IMR-90 (cell line): Measurements from ENCODE around the gene GRID1. TPM values are rescaled to one million over a fixed set of nuclear protein-coding genes. Genes with fewer than 3 reads are reported as not detected.

Experiments
- ATAC-seq: fragments of 200-7000 bp; cut with Tn5 transposase; 2 replicates; pipeline ENCODE4 v1.9.1; 2020; ENCODE audit warnings: low read depth, mild to moderate bottlenecking, moderate library complexity
- BruUV-seq: library from RNA; stranded (reverse); fragments of 400-500 nt; replicated peaks from 2 replicates; lab custom pipeline; 2021; lab: Mats Ljungman, UMichigan
- CTCF ChIA-PET: fragments of 300-600 bp; formaldehyde crosslinking; extraction: SDS; loops from one replicate; lab custom pipeline; 2021; ENCODE audit warnings: antibody characterized with exemption; lab: Yijun Ruan, JAX
- POLR2A ChIA-PET: fragments of 300-600 bp; sonication (Branson Sonifier 250); formaldehyde crosslinking; loops from one replicate; lab custom pipeline; 2022; ENCODE audit warnings: antibody characterized with exemption; ENCODE audit not compliant: unreplicated experiment; lab: Charles Lee
- DNase-seq: peaks from one replicate; pipeline ENCODE4 v3.0.0; 2013
- H2AFZ ChIP-seq: replicated peaks from 2 replicates; pipeline ENCODE3; 2013; ENCODE audit warnings: low read length, mild to moderate bottlenecking; ENCODE audit not compliant: poor library complexity
- H2AK5ac ChIP-seq: 2 replicates; pipeline ENCODE4 v1.6.1; 2013; ENCODE audit warnings: low read depth, low read length, inconsistent platforms
- H2AK9ac ChIP-seq: replicated peaks from 2 replicates; pipeline ENCODE3; 2013; ENCODE audit warnings: mild to moderate bottlenecking, low read depth, low read length, moderate library complexity; ENCODE audit not compliant: poor library complexity
- H2BK120ac ChIP-seq: 2 replicates; pipeline ENCODE4 v1.6.1; 2013; ENCODE audit warnings: low read depth, low read length, inconsistent platforms
- H2BK15ac ChIP-seq: 3 replicates; pipeline ENCODE4 v1.6.1; 2013; ENCODE audit warnings: low read depth, low read length, inconsistent platforms
- H2BK20ac ChIP-seq: 2 replicates; pipeline ENCODE4 v1.6.1; 2013; ENCODE audit warnings: low read depth, mild to moderate bottlenecking, inconsistent platforms, low read length, moderate library complexity
- H2BK5ac ChIP-seq: 2 replicates; pipeline ENCODE4 v1.6.1; 2013; ENCODE audit warnings: mild to moderate bottlenecking, low read depth, low read length, inconsistent platforms; ENCODE audit not compliant: poor library complexity, severe bottlenecking
- H3K14ac ChIP-seq: replicated peaks from 2 replicates; pipeline ENCODE4 v1.6.1; 2013; ENCODE audit warnings: low read depth, low read length, inconsistent platforms
- H3K18ac ChIP-seq: 2 replicates; pipeline ENCODE4 v1.6.1; 2013; ENCODE audit warnings: low read depth, low read length, control low read depth
- H3K23ac ChIP-seq: 2 replicates; pipeline ENCODE4 v1.6.1; 2013; ENCODE audit warnings: low read depth, low read length, inconsistent platforms
- H3K27ac ChIP-seq: 2 replicates; pipeline ENCODE4 v1.5.1; 2013; ENCODE audit warnings: mild to moderate bottlenecking, control low read depth, low read length; ENCODE audit not compliant: insufficient read depth
- H3K27me3 ChIP-seq: 2 replicates; pipeline ENCODE4 v1.6.1; 2013; ENCODE audit warnings: low read length; ENCODE audit not compliant: control insufficient read depth, insufficient read depth
- H3K36me3 ChIP-seq: 2 replicates; pipeline ENCODE4 v1.6.1; 2013; ENCODE audit warnings: low read length, mixed read lengths; ENCODE audit not compliant: control insufficient read depth, insufficient read depth
- H3K4ac ChIP-seq: 2 replicates; pipeline ENCODE4 v1.6.1; 2013; ENCODE audit warnings: low read depth, low read length, inconsistent platforms
- H3K4me1 ChIP-seq: 2 replicates; pipeline ENCODE4 v1.6.1; 2013; ENCODE audit warnings: low read length, mixed read lengths; ENCODE audit not compliant: control insufficient read depth, insufficient read depth
- H3K4me2 ChIP-seq: 2 replicates; pipeline ENCODE4 v1.6.1; 2013; ENCODE audit warnings: low read depth, mild to moderate bottlenecking, control low read depth, low read length, moderate library complexity
- H3K4me3 ChIP-seq: 2 replicates; pipeline ENCODE4 v1.5.1; 2013; ENCODE audit warnings: low read depth, mild to moderate bottlenecking, control low read depth, low read length, moderate library complexity; ENCODE audit not compliant: insufficient read depth
- H3K56ac ChIP-seq: 2 replicates; pipeline ENCODE4 v1.6.1; 2013; ENCODE audit warnings: low read length, inconsistent platforms; ENCODE audit not compliant: insufficient read depth; ENCODE audit errors: extremely low read depth
- H3K79me1 ChIP-seq, 2 experiments: 2 replicates each; pipeline ENCODE4 v1.6.1; 2013; ENCODE audit warnings: low read length in 2 of 2, inconsistent platforms in 1 of 2, low read depth in 1 of 2
- H3K9ac ChIP-seq: 2 replicates; pipeline ENCODE4 v1.6.1; 2013; ENCODE audit warnings: low read depth, low read length, control low read depth
- H3K9me1 ChIP-seq: 2 replicates; pipeline ENCODE4 v1.6.1; 2013; ENCODE audit warnings: low read length, inconsistent platforms; ENCODE audit not compliant: insufficient read depth
- H3K9me3 ChIP-seq: 2 replicates; pipeline ENCODE4 v1.6.1; 2013; ENCODE audit warnings: low read length; ENCODE audit not compliant: control insufficient read depth, insufficient read depth
- H4K20me1 ChIP-seq: 2 replicates; pipeline ENCODE4 v1.6.1; 2013; ENCODE audit warnings: low read length, inconsistent platforms; ENCODE audit not compliant: insufficient read depth
- H4K5ac ChIP-seq: 2 replicates; pipeline ENCODE4 v1.6.1; 2013; ENCODE audit warnings: mild to moderate bottlenecking, low read depth, low read length, control low read depth
- H4K8ac ChIP-seq, 2 experiments: 2 replicates each; pipeline ENCODE4 v1.6.1; 2013; ENCODE audit warnings: low read depth in 2 of 2, low read length in 2 of 2, control low read depth in 1 of 2, inconsistent platforms in 1 of 2
- H4K91ac ChIP-seq: 2 replicates; pipeline ENCODE4 v1.6.1; 2013; ENCODE audit warnings: low read depth, low read length, inconsistent platforms; ENCODE audit not compliant: insufficient read depth
- BHLHE40 ChIP-seq: fragments of 150-350 bp; IDR thresholded peaks from 2 replicates; pipeline ENCODE4 v1.6.1; 2016; ENCODE audit warnings: mild to moderate bottlenecking, low read depth, low read length
- CHD1 ChIP-seq: IDR thresholded peaks from 2 replicates; pipeline ENCODE4 v1.6.1; 2012; ENCODE audit warnings: low read depth, low read length, improper control_type of control experiment
- FOS ChIP-seq: fragments of 150-350 bp; IDR thresholded peaks from 2 replicates; pipeline ENCODE4 v1.6.1; 2016; ENCODE audit warnings: low read depth, low read length
- MAFK ChIP-seq: IDR thresholded peaks from 2 replicates; pipeline ENCODE4 v1.6.1; 2012; ENCODE audit warnings: low read depth, low read length, improper control_type of control experiment
- NFE2L2 ChIP-seq: fragments of 150-350 bp; IDR thresholded peaks from 2 replicates; pipeline ENCODE4 v1.6.1; 2016; ENCODE audit warnings: low read depth, mild to moderate bottlenecking, low read length
- RAD21 ChIP-seq: IDR thresholded peaks from 2 replicates; pipeline ENCODE4 v1.6.1; 2012; ENCODE audit warnings: low read length, improper control_type of control experiment
- RFX5 ChIP-seq: IDR thresholded peaks from 2 replicates; pipeline ENCODE4 v1.8.0; 2012; ENCODE audit warnings: low read depth, mild to moderate bottlenecking, low read length, moderate library complexity
- USF2 ChIP-seq: fragments of 150-350 bp; IDR thresholded peaks from 2 replicates; pipeline ENCODE4 v1.6.1; 2017; ENCODE audit warnings: mild to moderate bottlenecking, antibody characterized with exemption, low read length, low read depth
- WGBS, 2 experiments: methylation state at CpG; one replicate each; pipeline versions ENCODE4 v1.1.5 to v1.1.7; 2013; ENCODE audit warnings: missing lambda C conversion rate in 2 of 2; ENCODE audit not compliant: insufficient read length in 1 of 2; ENCODE audit errors: extremely low coverage in 2 of 2; 5-methylcytosine and 5-hydroxymethylcytosine counted together
- dilution Hi-C: fragments of 300-500 bp; cut with HindIII; formaldehyde crosslinking; loops from one replicate; pipeline ENCODE4 v1.14.3; 2018; ENCODE audit warnings: low sequenced_read_pairs; ENCODE audit not compliant: unreplicated experiment
- in situ Hi-C: fragments of 300-500 bp; cut with MboI; formaldehyde crosslinking; loops from 3 replicates; pipeline ENCODE4 v1.14.3; 2019; ENCODE audit warnings: low sequenced_read_pairs, inconsistent platforms, mixed read lengths
- intact Hi-C: fragments of 100-400 bp; cut with micrococcal nuclease; formaldehyde crosslinking; loops from 2 replicates; pipeline ENCODE4 v1.10.0; 2022
- polyA plus RNA-seq, 3 experiments: library from polyadenylated mRNA; depleted of rRNA; stranded (reverse); fragments of >200 nt; gene quantifications; 2 replicates each; pipeline ENCODE4 v1.2.3, GENCODE V29; 2012; ENCODE audit warnings: low replicate concordance in 1 of 3
- total RNA-seq: library from RNA; depleted of rRNA; stranded (reverse); fragments of >200 nt; gene quantifications from 2 replicates; pipeline ENCODE4 v1.2.3, GENCODE V29; 2012
- TF ChIP-seq, protein P1 (sequence below): fragments of 150-350 bp; IDR thresholded peaks from 2 replicates; pipeline ENCODE4 v1.6.1; 2016; ENCODE audit warnings: low read depth, mild to moderate bottlenecking, low read length, moderate library complexity, borderline replicate concordance

The GRID1 gene
- total and polyA plus RNA-seq, 2 of the 4 experiments (the other 2 are of a cell fraction) = not detected

- H3K4me3 ChIP-seq = no peak overlapping the region
- no peak overlapping the region for H2AK9ac ChIP-seq
- H3K23ac ChIP-seq = no peak overlapping the region
- no peak overlapping the region for H2BK120ac ChIP-seq
- in situ Hi-C loops (no loop called here), intact Hi-C loops (no loop called here), dilution Hi-C loops (no loop called here)
- H3K9me3 ChIP-seq = peaks cover 31% of the 10 kb centered on the region
- CTCF ChIA-PET = no interaction called here
- DNase-seq = no peak
- 20% methylated on average over 1 of the region's 2 CpGs; no CpG with 5 or more reads in 1 of the 2 experiments for WGBS, 2 experiments
- no TSS peak for BruUV-seq
- no peak for TF ChIP-seq USF2
- TF ChIP-seq NFE2L2 = no peak
- TF ChIP-seq MAFK = no peak
- no peak for TF ChIP-seq RFX5
- TF ChIP-seq FOS = no peak
- no peak for TF ChIP-seq CHD1
- no peak for TF ChIP-seq BHLHE40
- TF ChIP-seq RAD21 = no peak
- TF ChIP-seq, protein P1, sequence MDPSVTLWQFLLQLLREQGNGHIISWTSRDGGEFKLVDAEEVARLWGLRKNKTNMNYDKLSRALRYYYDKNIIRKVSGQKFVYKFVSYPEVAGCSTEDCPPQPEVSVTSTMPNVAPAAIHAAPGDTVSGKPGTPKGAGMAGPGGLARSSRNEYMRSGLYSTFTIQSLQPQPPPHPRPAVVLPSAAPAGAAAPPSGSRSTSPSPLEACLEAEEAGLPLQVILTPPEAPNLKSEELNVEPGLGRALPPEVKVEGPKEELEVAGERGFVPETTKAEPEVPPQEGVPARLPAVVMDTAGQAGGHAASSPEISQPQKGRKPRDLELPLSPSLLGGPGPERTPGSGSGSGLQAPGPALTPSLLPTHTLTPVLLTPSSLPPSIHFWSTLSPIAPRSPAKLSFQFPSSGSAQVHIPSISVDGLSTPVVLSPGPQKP = no peak
- no peaks in the 10 kb centered on the region for H3K36me3 ChIP-seq
- H3K79me1 ChIP-seq = no peaks in the 10 kb centered on the region
- H3K9ac ChIP-seq = no peak overlapping the region
- no peak overlapping the region for H2AK5ac ChIP-seq
- H4K91ac ChIP-seq = no peak overlapping the region
- no peak overlapping the region for H2AFZ ChIP-seq
- H3K56ac ChIP-seq = no peak overlapping the region
- H3K4me1 ChIP-seq = no peaks in the 10 kb centered on the region
- H3K9me1 ChIP-seq = no peaks in the 10 kb centered on the region
- no peak overlapping the region for H4K5ac ChIP-seq
- H2BK20ac ChIP-seq = no peak overlapping the region
- H2BK15ac ChIP-seq = no peak overlapping the region
- POLR2A ChIA-PET = no interaction called here
- no peak overlapping the region for H3K18ac ChIP-seq
- H3K4ac ChIP-seq = no peak overlapping the region
- H3K27ac ChIP-seq = no peak overlapping the region
- H4K8ac ChIP-seq = no peak overlapping the region
- H4K20me1 ChIP-seq = no peaks in the 10 kb centered on the region
- H3K27me3 ChIP-seq = no peaks in the 10 kb centered on the region
- no peak for ATAC-seq
- H3K14ac ChIP-seq = no peak overlapping the region
- H3K4me2 ChIP-seq = no peak overlapping the region
- H2BK5ac ChIP-seq = no peak overlapping the region
Observed at GRCh38 chr10:85596389-85596788, 770.2 kb downstream of the GRID1 start.
